Dendritic cell treated with granulocyte-macrophage colony-stimulating factor and Interleukin-4, amounts not matched to agents 40 ng/mL and 50 ng/mL, for 4 days (primary cell): ENCODE data around the gene DOP1A.
A peak's percentile ranks its signal among the peaks of the same experiment; 100 is the strongest.

ENCODE experiments used
- H3K27ac Mint-ChIP-seq: one replicate; pipeline ENCODE4 v1.8.0; 2022; ENCODE audit warnings: mild to moderate bottlenecking, mixed read lengths
- H3K27me3 Mint-ChIP-seq: one replicate; pipeline ENCODE4 v1.8.0; 2022; ENCODE audit warnings: mild to moderate bottlenecking, mixed read lengths
- H3K36me3 Mint-ChIP-seq: one replicate; pipeline ENCODE4 v1.8.0; 2022; ENCODE audit warnings: low read depth, mixed read lengths
- H3K4me1 Mint-ChIP-seq: one replicate; pipeline ENCODE4 v1.8.0; 2022; ENCODE audit warnings: low read depth, mixed read lengths
- H3K4me3 Mint-ChIP-seq: one replicate; pipeline ENCODE4 v1.8.0; 2022; ENCODE audit warnings: mild to moderate bottlenecking, moderate library complexity, mixed read lengths
- H3K9me3 Mint-ChIP-seq: one replicate; pipeline ENCODE4 v1.8.0; 2022; ENCODE audit warnings: mixed read lengths
- intact Hi-C: fragments of 100-400 bp; cut with micrococcal nuclease; formaldehyde crosslinking; loops from one replicate; pipeline ENCODE4 v1.15.0; 2022

The DOP1A gene

GRCh38 chr6:83067448-83068439, at the start of gene DOP1A:
TSS of gene DOP1A (plus strand) at chr6:83067671. CDS start at chr6:83096978, 29,307 bp downstream.
- Mint-ChIP-seq H3K27me3 (no peaks in the 10 kb centered on the region), H3K4me1 (peaks cover 32% of the 10 kb centered on the region), H3K4me3 (peak within 1 kb of the TSS; percentile 87), H3K27ac (peak within 1 kb of the TSS; percentile 89), H3K9me3 (no peaks in the 10 kb centered on the region), H3K36me3 (peaks cover 7% of the 10 kb centered on the region)
- intact Hi-C loops, result loop anchor here (2.0 to 10.0 kb wide), 5 partner anchors 45 to 821 kb away; partner anchors contain the start of genes IBTK, PGM3, PRSS35 and RWDD2A

GRCh38 chr6:83019741-83020140, 47.7 kb upstream of the DOP1A start:
- peaks cover 29% of the 10 kb centered on the region for H3K36me3 Mint-ChIP-seq
- no peaks in the 10 kb centered on the region for H3K4me1 Mint-ChIP-seq

GRCh38 chr6:83031689-83032088, 35.8 kb upstream of the DOP1A start:
- H3K27ac Mint-ChIP-seq, result no peak overlapping the region
- no peak overlapping the region for H3K4me3 Mint-ChIP-seq
- intact Hi-C loops, result no loop called here
- H3K9me3 Mint-ChIP-seq, result peaks cover 36% of the 10 kb centered on the region
- no peaks in the 10 kb centered on the region for H3K4me1 Mint-ChIP-seq
- H3K27me3 Mint-ChIP-seq, result no peaks in the 10 kb centered on the region
- H3K36me3 Mint-ChIP-seq, result peaks cover 19% of the 10 kb centered on the region

More at GRCh38 chr6:83019741-83020140, 47.7 kb upstream of the DOP1A start:
- intact Hi-C loops, result no loop called here
- H3K27ac Mint-ChIP-seq, result no peak overlapping the region
- peaks cover 11% of the 10 kb centered on the region for H3K9me3 Mint-ChIP-seq
- no peak overlapping the region for H3K4me3 Mint-ChIP-seq
- no peaks in the 10 kb centered on the region for H3K27me3 Mint-ChIP-seq

GRCh38 chr6:83038246-83038645, 29.2 kb upstream of the DOP1A start:
- Mint-ChIP-seq H3K9me3 (peaks cover 17% of the 10 kb centered on the region), H3K27me3 (no peaks in the 10 kb centered on the region), H3K4me3 (no peak overlapping the region), H3K27ac (no peak overlapping the region), H3K36me3 (peaks cover 7% of the 10 kb centered on the region), H3K4me1 (no peaks in the 10 kb centered on the region)
- intact Hi-C loops, result no loop called here

GRCh38 chr6:83042467-83043053, 24.9 kb upstream of the DOP1A start:
- intact Hi-C loops, result no loop called here
- Mint-ChIP-seq H3K4me3 (no peak overlapping the region), H3K27me3 (no peaks in the 10 kb centered on the region), H3K27ac (no peak overlapping the region), H3K9me3 (no peaks in the 10 kb centered on the region), H3K4me1 (no peaks in the 10 kb centered on the region), H3K36me3 (no peaks in the 10 kb centered on the region)

GRCh38 chr6:83044091-83044768, 23.2 kb upstream of the DOP1A start:
- intact Hi-C loops, result no loop called here
- H3K9me3 Mint-ChIP-seq, result no peaks in the 10 kb centered on the region
- no peaks in the 10 kb centered on the region for H3K27me3 Mint-ChIP-seq
- H3K36me3 Mint-ChIP-seq, result no peaks in the 10 kb centered on the region
- H3K4me1 Mint-ChIP-seq, result no peaks in the 10 kb centered on the region
- no peak overlapping the region for H3K4me3 Mint-ChIP-seq
- no peak overlapping the region for H3K27ac Mint-ChIP-seq

- intact Hi-C loops, result no loop called here
- H3K9me3 Mint-ChIP-seq, result no peaks in the 10 kb centered on the region
- H3K4me3 Mint-ChIP-seq, result no peak overlapping the region
- H3K27me3 Mint-ChIP-seq, result no peaks in the 10 kb centered on the region
- H3K4me1 Mint-ChIP-seq, result no peaks in the 10 kb centered on the region
- H3K27ac Mint-ChIP-seq, result no peak overlapping the region
- H3K36me3 Mint-ChIP-seq, result peaks cover under 1% of the 10 kb centered on the region
Measured at GRCh38 chr6:83047065-83047754, 20.3 kb upstream of the DOP1A start.

GRCh38 chr6:83051377-83052172, 15.9 kb upstream of the DOP1A start:
- intact Hi-C loops, result no loop called here
- no peak overlapping the region for H3K27ac Mint-ChIP-seq

GRCh38 chr6:83053678-83054077, 13.8 kb upstream of the DOP1A start:
- Mint-ChIP-seq H3K27me3 (no peaks in the 10 kb centered on the region), H3K9me3 (no peaks in the 10 kb centered on the region), H3K4me1 (no peaks in the 10 kb centered on the region), H3K36me3 (peaks cover 16% of the 10 kb centered on the region), H3K27ac (no peak overlapping the region), H3K4me3 (no peak overlapping the region)
- intact Hi-C loops, result no loop called here

More at GRCh38 chr6:83051377-83052172, 15.9 kb upstream of the DOP1A start:
- no peaks in the 10 kb centered on the region for H3K9me3 Mint-ChIP-seq
- H3K27me3 Mint-ChIP-seq, result no peaks in the 10 kb centered on the region
- no peak overlapping the region for H3K4me3 Mint-ChIP-seq
- no peaks in the 10 kb centered on the region for H3K4me1 Mint-ChIP-seq
- H3K36me3 Mint-ChIP-seq, result peaks cover 13% of the 10 kb centered on the region

- Mint-ChIP-seq H3K9me3 (no peaks in the 10 kb centered on the region), H3K4me3 (no peak overlapping the region), H3K27me3 (no peaks in the 10 kb centered on the region), H3K36me3 (peaks cover 22% of the 10 kb centered on the region), H3K4me1 (no peaks in the 10 kb centered on the region), H3K27ac (no peak overlapping the region)
- intact Hi-C loops, result loop anchor here (1.0 kb wide), 1 partner anchor 803 kb away; no protein-coding TSS in a partner anchor
Measured at GRCh38 chr6:83055366-83055964, 12.0 kb upstream of the DOP1A start.

- Mint-ChIP-seq H3K4me3 (no peak overlapping the region), H3K27ac (no peak overlapping the region), H3K4me1 (no peaks in the 10 kb centered on the region), H3K36me3 (peaks cover 15% of the 10 kb centered on the region), H3K9me3 (no peaks in the 10 kb centered on the region), H3K27me3 (no peaks in the 10 kb centered on the region)
- intact Hi-C loops, result loop anchor here (2.0 kb wide), 1 partner anchor 787 kb away; no protein-coding TSS in a partner anchor
Measured at GRCh38 chr6:83057705-83058321, 9.7 kb upstream of the DOP1A start.

GRCh38 chr6:83061190-83061589, 6.3 kb upstream of the DOP1A start:
- Mint-ChIP-seq H3K36me3 (peaks cover 14% of the 10 kb centered on the region), H3K27ac (no peak overlapping the region), H3K9me3 (no peaks in the 10 kb centered on the region), H3K4me1 (peaks cover 10% of the 10 kb centered on the region), H3K27me3 (no peaks in the 10 kb centered on the region), H3K4me3 (no peak overlapping the region)
- intact Hi-C loops, result loop anchor here (10.0 kb wide), 1 partner anchor 454 kb away; the partner anchor contains the start of gene PRSS35
